Measurements from ENCODE around the gene PDLIM3.

PDLIM3 gene

DNA sequence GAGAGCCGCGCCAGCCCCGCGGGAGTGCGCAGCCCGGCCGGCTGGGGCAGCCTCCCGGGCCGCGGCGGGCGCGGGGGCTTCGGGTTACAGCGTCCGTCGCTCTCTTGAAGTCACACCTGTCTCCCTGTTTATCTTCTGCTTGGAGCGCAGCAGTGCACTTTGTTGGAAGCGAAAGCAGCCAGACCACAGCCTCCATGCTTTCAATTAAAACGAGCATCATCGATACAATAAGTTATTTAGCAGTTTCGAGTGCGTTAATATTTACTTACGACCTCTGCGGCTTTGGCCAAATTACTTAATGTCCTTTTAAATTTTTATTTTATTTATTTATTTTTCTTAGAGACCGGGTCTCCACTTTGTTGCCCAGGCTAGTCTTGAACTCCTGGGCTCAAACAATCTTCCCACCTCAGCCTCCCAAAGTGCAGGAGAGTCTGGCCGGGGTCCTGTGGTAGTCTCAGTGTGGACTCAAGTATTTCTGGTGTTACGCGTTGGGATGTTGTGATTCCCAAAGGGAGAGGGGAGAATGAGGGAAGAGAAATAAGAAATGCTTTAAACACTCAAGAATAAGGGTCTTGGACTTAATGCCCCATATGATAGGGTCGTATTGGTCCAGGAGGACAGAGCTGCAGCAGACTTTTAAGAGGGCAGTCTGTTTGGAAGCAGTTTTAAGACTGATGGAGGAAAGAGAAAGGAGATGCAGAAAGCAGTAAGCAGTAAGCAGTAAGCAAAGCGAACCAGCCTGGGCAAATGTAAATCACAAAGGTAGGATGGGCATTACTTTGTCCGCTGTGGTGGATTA, 504 bp upstream of the PDLIM3 start:
- Histone ChIP-seq H3K4me3 (ENCODE audit: low read length) (peak overlapping the region; percentile 89), H4K20me1 (ENCODE audit: insufficient read depth, low read length) (no peaks in the 10 kb centered on the region), H3K4me2 (ENCODE audit: low read depth, low read length) (peak overlapping the region; percentile 70), H3K4me1 (ENCODE audit: low read length) (peaks cover 15% of the 10 kb centered on the region), H3K27ac (ENCODE audit: low read length) (peak overlapping the region; percentile 9; the same call in 1 of the 2 replicates), H2AFZ (ENCODE audit: low read length) (peak overlapping the region; percentile 22; the same call in 1 of the 2 replicates), H3K79me2 (ENCODE audit: low read length) (peaks cover 39% of the 10 kb centered on the region), H3K9me3 (replicated peaks; ENCODE audit: insufficient read depth, low read length) (no peaks in the 10 kb centered on the region), H3F3A (ENCODE audit: insufficient read depth, low read length) (peaks cover 8% of the 10 kb centered on the region; the same call in 1 of the 2 replicates), H3K9me2 (replicated peaks; ENCODE audit: insufficient read depth, low read length) (no peaks in the 10 kb centered on the region), H3K36me3 (replicated peaks; ENCODE audit: insufficient read depth, low read length) (no peaks in the 10 kb centered on the region), H3K9ac (ENCODE audit: low read length) (peak overlapping the region; percentile 97), H3K27me3 (replicated peaks; ENCODE audit: insufficient read depth, low read length) (no peaks in the 10 kb centered on the region)
- TF ChIP-seq EZH2phosphoT487 (IDR thresholded peaks at IDR 0.05; ENCODE audit: low read length) (no peak), EZH2 (optimal IDR thresholded peaks at IDR 0.05; ENCODE audit: low read depth, low read length) (no peak)
- TF ChIP-seq, protein P1, sequence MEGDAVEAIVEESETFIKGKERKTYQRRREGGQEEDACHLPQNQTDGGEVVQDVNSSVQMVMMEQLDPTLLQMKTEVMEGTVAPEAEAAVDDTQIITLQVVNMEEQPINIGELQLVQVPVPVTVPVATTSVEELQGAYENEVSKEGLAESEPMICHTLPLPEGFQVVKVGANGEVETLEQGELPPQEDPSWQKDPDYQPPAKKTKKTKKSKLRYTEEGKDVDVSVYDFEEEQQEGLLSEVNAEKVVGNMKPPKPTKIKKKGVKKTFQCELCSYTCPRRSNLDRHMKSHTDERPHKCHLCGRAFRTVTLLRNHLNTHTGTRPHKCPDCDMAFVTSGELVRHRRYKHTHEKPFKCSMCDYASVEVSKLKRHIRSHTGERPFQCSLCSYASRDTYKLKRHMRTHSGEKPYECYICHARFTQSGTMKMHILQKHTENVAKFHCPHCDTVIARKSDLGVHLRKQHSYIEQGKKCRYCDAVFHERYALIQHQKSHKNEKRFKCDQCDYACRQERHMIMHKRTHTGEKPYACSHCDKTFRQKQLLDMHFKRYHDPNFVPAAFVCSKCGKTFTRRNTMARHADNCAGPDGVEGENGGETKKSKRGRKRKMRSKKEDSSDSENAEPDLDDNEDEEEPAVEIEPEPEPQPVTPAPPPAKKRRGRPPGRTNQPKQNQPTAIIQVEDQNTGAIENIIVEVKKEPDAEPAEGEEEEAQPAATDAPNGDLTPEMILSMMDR (IDR thresholded peaks at IDR 0.05; ENCODE audit: low read length): no peak
- DNase-seq: no peak

DNA sequence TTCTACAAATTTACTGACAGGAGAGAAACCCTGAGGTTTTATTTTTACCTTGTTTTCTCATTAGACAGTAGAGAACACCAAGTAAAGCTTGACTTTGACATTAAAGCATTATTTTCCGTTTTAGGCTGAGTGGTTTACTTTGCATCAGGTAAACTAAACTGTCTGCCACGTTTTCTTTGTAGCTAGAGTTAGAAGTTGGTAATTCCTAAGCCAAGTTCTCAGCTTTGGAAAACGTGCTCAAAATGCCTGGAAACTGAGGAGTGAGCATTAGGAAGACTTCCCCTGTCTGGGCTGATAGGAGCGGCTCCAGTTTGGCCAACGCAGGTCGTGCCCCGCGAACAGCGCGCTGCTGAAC, 819 bp downstream of the PDLIM3 start:
- Histone ChIP-seq H3K9me2 (replicated peaks; ENCODE audit: insufficient read depth, low read length) (no peaks in the 10 kb centered on the region), H3K36me3 (replicated peaks; ENCODE audit: insufficient read depth, low read length) (no peaks in the 10 kb centered on the region), H3K4me1 (ENCODE audit: low read length) (peaks cover 15% of the 10 kb centered on the region), H3F3A (ENCODE audit: insufficient read depth, low read length) (peaks cover 8% of the 10 kb centered on the region; the same call in 1 of the 2 replicates), H3K79me2 (ENCODE audit: low read length) (peaks cover 52% of the 10 kb centered on the region), H3K9ac (ENCODE audit: low read length) (peak overlapping the region; percentile 97), H3K27ac (ENCODE audit: low read length) (peak overlapping the region; percentile 60; the same call in 1 of the 2 replicates), H3K27me3 (replicated peaks; ENCODE audit: insufficient read depth, low read length) (no peaks in the 10 kb centered on the region), H3K4me2 (ENCODE audit: low read depth, low read length) (peak overlapping the region; percentile 83), H2AFZ (ENCODE audit: low read length) (peak overlapping the region; percentile 9; the same call in 1 of the 2 replicates), H3K4me3 (ENCODE audit: low read length) (peak overlapping the region; percentile 89), H3K9me3 (replicated peaks; ENCODE audit: insufficient read depth, low read length) (no peaks in the 10 kb centered on the region), H4K20me1 (ENCODE audit: insufficient read depth, low read length) (no peaks in the 10 kb centered on the region)
- TF ChIP-seq EZH2 (optimal IDR thresholded peaks at IDR 0.05; ENCODE audit: low read depth, low read length) (no peak), EZH2phosphoT487 (IDR thresholded peaks at IDR 0.05; ENCODE audit: low read length) (no peak)
- TF ChIP-seq, protein P1 (IDR thresholded peaks at IDR 0.05; ENCODE audit: low read length): no peak
- DNase-seq: no peak

DNA sequence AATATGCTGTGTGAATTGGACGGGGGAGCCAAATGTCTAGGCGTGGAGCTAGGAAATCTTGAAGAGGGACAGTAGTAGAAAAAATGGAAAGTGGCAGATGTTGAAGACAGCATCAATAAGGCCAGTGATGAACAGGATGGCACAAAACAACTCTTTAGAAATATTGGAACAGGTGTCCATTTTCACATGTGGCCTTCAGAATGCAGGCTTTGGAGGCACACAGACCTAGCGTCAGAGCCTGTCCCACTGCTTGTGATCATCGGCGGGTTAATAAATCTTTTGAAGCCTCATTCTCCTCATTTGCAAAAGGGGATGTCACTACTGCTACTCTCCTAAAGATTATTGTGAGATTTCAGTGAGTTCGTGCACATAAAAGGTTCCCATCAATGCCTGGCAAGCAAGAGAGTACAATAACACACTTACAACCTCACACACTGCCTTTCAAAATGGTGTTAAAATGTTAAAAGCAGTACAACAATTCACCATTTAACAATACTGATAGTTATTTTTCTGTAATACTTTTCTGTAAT, 2.4 kb downstream of the PDLIM3 start:
- Histone ChIP-seq H3K79me2 (ENCODE audit: low read length) (peaks cover 61% of the 10 kb centered on the region), H3K9me3 (replicated peaks; ENCODE audit: insufficient read depth, low read length) (no peaks in the 10 kb centered on the region), H3F3A (ENCODE audit: insufficient read depth, low read length) (peaks cover 8% of the 10 kb centered on the region; the same call in 1 of the 2 replicates), H3K4me2 (ENCODE audit: low read depth, low read length) (no peak overlapping the region), H3K9ac (ENCODE audit: low read length) (no peak overlapping the region), H4K20me1 (ENCODE audit: insufficient read depth, low read length) (no peaks in the 10 kb centered on the region), H3K27ac (ENCODE audit: low read length) (no peak overlapping the region), H3K9me2 (replicated peaks; ENCODE audit: insufficient read depth, low read length) (no peaks in the 10 kb centered on the region), H3K4me3 (ENCODE audit: low read length) (no peak overlapping the region), H3K4me1 (ENCODE audit: low read length) (peaks cover 15% of the 10 kb centered on the region), H3K36me3 (replicated peaks; ENCODE audit: insufficient read depth, low read length) (no peaks in the 10 kb centered on the region), H2AFZ (ENCODE audit: low read length) (no peak overlapping the region), H3K27me3 (replicated peaks; ENCODE audit: insufficient read depth, low read length) (no peaks in the 10 kb centered on the region)
- no peak for DNase-seq
- TF ChIP-seq, protein P1 (IDR thresholded peaks at IDR 0.05; ENCODE audit: low read length): no peak
- TF ChIP-seq EZH2 (optimal IDR thresholded peaks at IDR 0.05; ENCODE audit: low read depth, low read length) (no peak), EZH2phosphoT487 (IDR thresholded peaks at IDR 0.05; ENCODE audit: low read length) (no peak)

All from MM.1S (cell line).